IMR-90 (cell line): Measurements from ENCODE around the gene SUGP2.

Experiments
- CEBPB ChIP-seq: IDR thresholded peaks from 2 replicates; pipeline ENCODE4 v1.6.1; 2012; ENCODE audit warnings: low read depth, low read length, improper control_type of control experiment
- CHD1 ChIP-seq: IDR thresholded peaks from 2 replicates; pipeline ENCODE4 v1.6.1; 2012; ENCODE audit warnings: low read depth, low read length, improper control_type of control experiment
- CTCF ChIP-seq: conservative IDR thresholded peaks from 2 replicates; pipeline ENCODE4 v1.5.1; 2012; ENCODE audit warnings: mild to moderate bottlenecking, low read depth, low read length, improper control_type of control experiment
- POLR2A ChIP-seq: IDR thresholded peaks from 2 replicates; pipeline ENCODE4 v1.6.1; 2012; ENCODE audit warnings: mild to moderate bottlenecking, low read depth, low read length

GRCh38 chr19:19055701-19056100 lies 22.4 kb upstream of the SUGP2 start:
- TF ChIP-seq CHD1 (no peak), CTCF (no peak), POLR2A (no peak), CEBPB (no peak)
